Neutrophil (primary cell): Measurements from ENCODE around the gene INVS.

Experiments used
- H3K27ac ChIP-seq: fragments of 200-600 bp; sonication (generic); 2 replicates; pipeline ENCODE4 v1.5.1; 2016; ENCODE audit warnings: mild to moderate bottlenecking, moderate library complexity
- H3K27me3 ChIP-seq: fragments of 200-600 bp; sonication (generic); 2 replicates; pipeline ENCODE4 v1.6.0; 2016; ENCODE audit warnings: mild to moderate bottlenecking
- H3K36me3 ChIP-seq: fragments of 200-600 bp; sonication (generic); 2 replicates; pipeline ENCODE4 v1.5.1; 2017
- H3K4me1 ChIP-seq, 2 experiments: fragments of 200-600 bp in 1 of 2; sonication (generic) in 1 of 2; 1 replicate in 1 of 2; 2 replicates in 1 of 2; pipeline versions ENCODE4 v1.5.1 to v1.6.1; 2013 to 2016; ENCODE audit warnings: low read depth in 1 of 2, low read length in 1 of 2, mild to moderate bottlenecking in 1 of 2, moderate library complexity in 1 of 2; ENCODE audit not compliant: control insufficient read depth in 1 of 2, insufficient read depth in 1 of 2
- H3K4me3 ChIP-seq, 2 experiments: fragments of 200-600 bp in 1 of 2; sonication (generic) in 1 of 2; 1 replicate in 1 of 2; 2 replicates in 1 of 2; pipeline ENCODE4 v1.5.1; 2013 to 2016; ENCODE audit warnings: low read depth in 1 of 2, low read length in 1 of 2, mild to moderate bottlenecking in 1 of 2, moderate library complexity in 1 of 2
- H3K9me3 ChIP-seq: fragments of 200-600 bp; sonication (generic); 2 replicates; pipeline ENCODE4 v1.5.1; 2016
- CTCF ChIP-seq: fragments of 200-600 bp; sonication (generic); IDR thresholded peaks from 2 replicates; pipeline ENCODE4 v1.5.1; 2016; ENCODE audit warnings: antibody characterized with exemption

INVS gene

GRCh38 chr9:100196828-100197227 lies 97.8 kb downstream of the INVS start:
- Histone ChIP-seq H3K27me3 (no peaks in the 10 kb centered on the region), H3K9me3 (no peaks in the 10 kb centered on the region), H3K36me3 (no peaks in the 10 kb centered on the region), H3K4me3 (no peak overlapping the region), H3K4me1 (no peaks in the 10 kb centered on the region), H3K27ac (no peak overlapping the region)
- TF ChIP-seq CTCF: no peak

GRCh38 chr9:100197553-100197952 lies 98.5 kb downstream of the INVS start:
- no peak for TF ChIP-seq CTCF
- Histone ChIP-seq H3K27me3 (no peaks in the 10 kb centered on the region), H3K36me3 (no peaks in the 10 kb centered on the region), H3K27ac (no peak overlapping the region), H3K9me3 (no peaks in the 10 kb centered on the region), H3K4me1 (no peaks in the 10 kb centered on the region), H3K4me3 (no peak overlapping the region)

GRCh38 chr9:100202806-100203205 lies 103.8 kb downstream of the INVS start:
- no peaks in the 10 kb centered on the region for H3K9me3 ChIP-seq
- H3K27me3 ChIP-seq: no peaks in the 10 kb centered on the region
- no peaks in the 10 kb centered on the region for H3K4me1 ChIP-seq
- no peak overlapping the region for H3K4me3 ChIP-seq
- no peaks in the 10 kb centered on the region for H3K36me3 ChIP-seq
- no peak overlapping the region for H3K27ac ChIP-seq
- TF ChIP-seq CTCF: no peak

- no peaks in the 10 kb centered on the region for H3K9me3 ChIP-seq
- peaks cover 1 to 2% of the 10 kb centered on the region in 2 experiments for H3K4me1 ChIP-seq
- H3K27me3 ChIP-seq: no peaks in the 10 kb centered on the region
- no peak overlapping the region for H3K27ac ChIP-seq
- no peaks in the 10 kb centered on the region for H3K36me3 ChIP-seq
- no peak for TF ChIP-seq CTCF
- H3K4me3 ChIP-seq: no peak overlapping the region
Observed at GRCh38 chr9:100204796-100205195, 105.8 kb downstream of the INVS start.

- Histone ChIP-seq H3K4me3 (no peak overlapping the region), H3K27ac (no peak overlapping the region), H3K27me3 (no peaks in the 10 kb centered on the region), H3K4me1 (peaks cover 8% of the 10 kb centered on the region in 2 experiments), H3K9me3 (no peaks in the 10 kb centered on the region), H3K36me3 (no peaks in the 10 kb centered on the region)
- no peak for TF ChIP-seq CTCF
Observed at GRCh38 chr9:100206899-100207298, 107.9 kb downstream of the INVS start.

GRCh38 chr9:100208673-100209072 lies 109.6 kb downstream of the INVS start:
- Histone ChIP-seq H3K27ac (no peak overlapping the region), H3K4me1 (peaks cover 8% of the 10 kb centered on the region in 2 experiments), H3K27me3 (no peaks in the 10 kb centered on the region), H3K4me3 (no peak overlapping the region), H3K9me3 (no peaks in the 10 kb centered on the region), H3K36me3 (no peaks in the 10 kb centered on the region)
- TF ChIP-seq CTCF: no peak
